ENCODE measurements around the gene DUSP28. TPM values are rescaled to one million over a fixed set of nuclear protein-coding genes. Genes with fewer than 3 reads are reported as not detected.
A peak's percentile ranks its signal among the peaks of the same experiment; 100 is the strongest.

DUSP28 gene
- total RNA-seq, 4 donors from 2014 or later = 7.6 to 18.3 (median 13.2) TPM

- no peaks in the 10 kb centered on the region for H3K4me1 ChIP-seq
- no peaks in the 10 kb centered on the region for H3K27me3 ChIP-seq
- no peak overlapping the region for H3K4me3 ChIP-seq
- ATAC-seq (no peak), DNase-seq (no peak)
- no peak for TF ChIP-seq POLR2A (IDR thresholded peaks at IDR 0.05)
- no peak for TF ChIP-seq CTCF (IDR thresholded peaks at IDR 0.05 in 4 of 5, conservative IDR thresholded peaks at IDR 0.05 in 1 of 5)
- H3K36me3 ChIP-seq = peaks cover 0 to 6% of the 10 kb centered on the region in 2 donors
- intact Hi-C loops (cut with DNase I; ENCODE audit: low total_unique reads) (no loop called here), in situ Hi-C loops (cut with MboI; ENCODE audit: low sequenced_read_pairs in 4 of 4) (loop anchor here in 3 of 4 donors (25.0 kb wide), 1 partner anchor 199 kb away; no protein-coding TSS in a partner anchor)
- no peak overlapping the region for H3K27ac ChIP-seq
- no peaks in the 10 kb centered on the region for H3K9me3 ChIP-seq
Measured at GRCh38 chr2:240512666-240513535, 47.3 kb upstream of the DUSP28 start.

- no peak for TF ChIP-seq POLR2A (IDR thresholded peaks at IDR 0.05)
- TF ChIP-seq CTCF (IDR thresholded peaks at IDR 0.05 in 4 of 5, conservative IDR thresholded peaks at IDR 0.05 in 1 of 5) = peak; percentile 40 to 77 (median 69)
- intact Hi-C loops (cut with DNase I; ENCODE audit: low total_unique reads) (no loop called here), in situ Hi-C loops (cut with MboI; ENCODE audit: low sequenced_read_pairs in 4 of 4) (loop anchor here in 3 of 4 donors (25.0 kb wide), 1 partner anchor 199 kb away; no protein-coding TSS in a partner anchor)
- ATAC-seq = peak in 1 of 2 donors; percentile 39
- Histone ChIP-seq H3K4me3 (no peak overlapping the region), H3K36me3 (peaks cover 0 to 5% of the 10 kb centered on the region in 2 donors), H3K27ac (no peak overlapping the region), H3K27me3 (no peaks in the 10 kb centered on the region), H3K9me3 (no peaks in the 10 kb centered on the region), H3K4me1 (no peaks in the 10 kb centered on the region)
- peak; percentile 17 to 56 for DNase-seq
Measured at GRCh38 chr2:240513549-240514287, 46.4 kb upstream of the DUSP28 start.

GRCh38 chr2:240514631-240515030, 45.5 kb upstream of the DUSP28 start:
- no peak overlapping the region for H3K27ac ChIP-seq
- no peaks in the 10 kb centered on the region for H3K27me3 ChIP-seq
- no peak for DNase-seq
- H3K36me3 ChIP-seq = no peaks in the 10 kb centered on the region
- no peaks in the 10 kb centered on the region for H3K9me3 ChIP-seq
- in situ Hi-C loops (cut with MboI; ENCODE audit: low sequenced_read_pairs in 4 of 4) = loop anchor here in 3 of 4 donors (25.0 kb wide), 1 partner anchor 198 kb away; no protein-coding TSS in a partner anchor
- no peak for ATAC-seq
- H3K4me1 ChIP-seq = no peaks in the 10 kb centered on the region
- intact Hi-C loops (cut with DNase I; ENCODE audit: low total_unique reads) = no loop called here
- TF ChIP-seq CTCF (IDR thresholded peaks at IDR 0.05 in 4 of 5, conservative IDR thresholded peaks at IDR 0.05 in 1 of 5) (no peak), POLR2A (IDR thresholded peaks at IDR 0.05) (no peak)
- H3K4me3 ChIP-seq = no peak overlapping the region

- H3K27me3 ChIP-seq = peaks cover 0 to 6% (median 5%) of the 10 kb centered on the region in 3 donors
- DNase-seq = no peak
- H3K9me3 ChIP-seq = no peaks in the 10 kb centered on the region
- H3K4me3 ChIP-seq = no peak overlapping the region
- intact Hi-C loops (cut with DNase I; ENCODE audit: low total_unique reads) (no loop called here), in situ Hi-C loops (cut with MboI; ENCODE audit: low sequenced_read_pairs in 4 of 4) (loop anchor here in 3 of 4 donors (25.0 kb wide), 1 partner anchor 195 kb away; no protein-coding TSS in a partner anchor)
- no peak overlapping the region for H3K27ac ChIP-seq
- TF ChIP-seq CTCF (IDR thresholded peaks at IDR 0.05 in 4 of 5, conservative IDR thresholded peaks at IDR 0.05 in 1 of 5) = no peak
- no peak for TF ChIP-seq POLR2A (IDR thresholded peaks at IDR 0.05)
- no peaks in the 10 kb centered on the region for H3K36me3 ChIP-seq
- H3K4me1 ChIP-seq = no peaks in the 10 kb centered on the region
- ATAC-seq = no peak
Measured at GRCh38 chr2:240517342-240517741, 42.8 kb upstream of the DUSP28 start.

Measured in gastrocnemius medialis (tissue), 4 donors.